HT1080 (cell line): Measurements from ENCODE around the gene DNALI1. TPM values are rescaled to one million over a fixed set of nuclear protein-coding genes. Genes with fewer than 3 reads are reported as not detected.
"Not testable (repeated sequence)": the region's sequence is repeated elsewhere in the genome, so short reads cannot be mapped to it uniquely, and the experiment has no call there.

Source experiments
- DNase-seq: peaks from one replicate; pipeline ENCODE4 v3.0.0-alpha.2; 2015; ENCODE audit warnings: low read depth
- total RNA-seq: library from RNA; depleted of rRNA; stranded (reverse); fragments of >200 nt; shearing (Covaris generic); gene quantifications from 2 replicates; pipeline ENCODE4 v1.2.3, GENCODE V29; 2014

The DNALI1 gene
- total RNA-seq, 1 experiment from 2014 or later = not detected

DNA sequence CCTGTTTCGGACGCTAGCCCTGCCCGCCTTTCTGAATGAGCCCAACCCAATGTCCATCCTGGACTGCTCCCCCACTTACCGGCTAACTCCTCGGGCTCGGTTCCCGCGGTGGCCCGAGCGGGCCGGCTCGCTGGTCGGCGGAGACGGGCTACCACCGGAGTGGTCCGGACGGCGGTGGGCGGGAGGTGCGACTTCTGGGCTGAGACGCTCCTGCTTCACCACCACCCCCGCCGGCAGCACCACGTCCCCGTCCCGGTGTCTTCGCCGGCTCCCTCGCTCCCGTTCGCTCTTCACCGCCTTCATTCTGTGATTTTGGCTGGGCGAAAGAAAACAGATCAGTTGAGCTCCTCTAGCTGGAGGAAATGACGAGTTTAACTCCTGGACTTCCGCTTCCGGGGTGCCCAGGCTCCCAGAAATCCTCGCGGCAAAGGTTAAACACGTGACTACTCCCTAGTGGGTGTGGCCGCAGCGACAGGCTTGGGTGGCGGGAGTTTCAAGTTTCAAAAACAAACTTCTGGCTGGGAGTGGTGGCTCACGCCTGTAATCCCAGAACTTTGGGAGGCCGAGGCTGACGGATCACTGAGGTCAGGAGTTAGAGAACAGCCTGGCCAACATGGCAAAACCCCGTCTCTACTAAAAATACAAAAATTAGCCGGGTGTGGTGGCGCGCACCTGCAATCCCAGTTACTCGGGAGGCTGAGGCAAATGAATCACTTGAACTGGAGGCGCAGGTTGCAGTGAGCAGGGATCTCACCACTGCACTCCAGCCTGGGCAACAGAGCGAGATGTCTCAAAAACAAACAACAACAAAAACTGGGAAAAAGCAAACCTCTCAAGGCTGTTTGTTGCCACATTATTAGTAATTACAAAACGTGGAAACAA lies 2.6 kb upstream of the DNALI1 start, which contains the start of gene SNIP1:
SNIP1 (minus strand) TSS at position 367 of the 882 bp plus-strand sequence; CDS start at position 303, 64 bp downstream.
- DNase-seq = peak; percentile 87

DNA sequence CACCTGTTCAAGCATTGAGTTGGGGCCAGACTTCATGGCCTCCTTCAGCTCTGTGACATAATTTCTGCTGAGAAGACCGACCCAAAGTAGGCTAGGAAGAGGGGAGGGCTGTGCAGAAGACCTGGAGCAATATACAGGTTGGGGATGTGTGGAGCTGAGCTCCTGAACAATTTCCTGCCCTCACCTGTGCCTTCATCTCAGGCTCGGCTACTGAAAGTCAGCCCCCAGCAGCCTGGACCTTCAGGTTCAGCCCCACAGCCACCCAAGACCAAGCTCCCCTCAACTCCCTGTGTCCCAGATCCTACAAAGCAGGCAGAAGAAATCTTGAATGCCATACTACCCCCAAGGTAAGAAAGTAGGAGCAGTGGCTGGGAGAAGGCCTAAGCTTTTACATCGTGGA lies 662 bp downstream of the DNALI1 start:
- DNase-seq = no peak

DNA sequence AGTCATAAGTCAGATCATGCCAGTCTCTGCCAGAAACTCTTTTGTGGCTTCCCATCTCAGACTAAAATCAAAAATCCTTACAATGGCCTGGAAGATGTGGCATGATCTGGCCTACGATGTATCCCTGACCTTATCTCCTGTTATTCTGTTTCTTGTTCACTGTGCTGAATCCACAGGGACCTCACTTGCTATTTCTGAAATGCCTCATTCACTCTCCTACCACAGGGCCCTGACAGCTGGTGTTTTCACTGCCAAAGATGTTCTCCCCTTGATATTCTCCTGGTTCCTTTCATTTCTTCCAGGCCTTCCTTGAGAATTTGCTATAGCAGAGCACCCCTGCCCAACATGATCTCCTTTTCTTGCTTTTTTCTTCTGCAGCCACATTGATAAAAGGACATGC lies 1.7 kb downstream of the DNALI1 start:
- no peak for DNase-seq

DNA sequence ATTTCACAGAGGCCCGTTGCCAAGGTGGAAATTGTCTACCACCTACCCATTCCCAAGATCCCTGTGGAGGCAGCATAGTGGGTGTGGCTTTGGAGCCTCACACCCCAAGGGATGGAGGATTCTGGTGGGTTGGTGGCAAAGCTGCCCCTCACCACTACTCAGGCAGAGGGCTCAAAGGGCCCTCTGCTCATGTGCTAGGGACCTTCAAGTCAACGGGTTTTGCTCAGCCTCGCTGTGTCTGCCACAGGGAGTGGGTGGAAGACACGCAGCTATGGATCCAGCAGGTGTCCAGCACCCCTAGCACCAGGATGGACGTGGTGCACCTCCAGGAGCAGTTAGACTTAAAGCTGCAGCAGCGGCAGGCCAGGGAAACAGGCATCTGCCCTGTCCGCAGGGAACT lies 2.3 kb downstream of the DNALI1 start:
- no peak for DNase-seq

DNA sequence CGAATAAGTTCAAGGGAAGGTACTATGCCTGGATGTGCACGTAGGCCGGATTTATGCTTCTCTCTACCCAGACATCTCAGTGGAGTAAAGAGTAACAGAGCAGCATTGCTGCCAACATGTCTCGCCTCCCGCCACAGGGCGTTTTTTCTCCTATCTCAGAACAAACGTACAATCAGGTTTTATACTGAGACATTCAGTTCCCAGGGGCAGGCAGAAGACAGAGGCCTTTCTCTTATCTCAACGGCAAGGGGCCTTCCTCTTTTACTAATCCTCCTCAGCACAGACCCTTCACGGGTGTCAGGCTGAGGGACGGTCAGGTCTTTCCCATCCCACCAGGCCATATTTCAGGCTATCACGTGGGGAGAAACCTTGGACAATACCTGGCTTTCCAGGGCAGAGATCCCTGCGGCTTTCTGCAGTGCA lies 3.2 kb downstream of the DNALI1 start:
- DNase-seq = not testable (repeated sequence)

DNA sequence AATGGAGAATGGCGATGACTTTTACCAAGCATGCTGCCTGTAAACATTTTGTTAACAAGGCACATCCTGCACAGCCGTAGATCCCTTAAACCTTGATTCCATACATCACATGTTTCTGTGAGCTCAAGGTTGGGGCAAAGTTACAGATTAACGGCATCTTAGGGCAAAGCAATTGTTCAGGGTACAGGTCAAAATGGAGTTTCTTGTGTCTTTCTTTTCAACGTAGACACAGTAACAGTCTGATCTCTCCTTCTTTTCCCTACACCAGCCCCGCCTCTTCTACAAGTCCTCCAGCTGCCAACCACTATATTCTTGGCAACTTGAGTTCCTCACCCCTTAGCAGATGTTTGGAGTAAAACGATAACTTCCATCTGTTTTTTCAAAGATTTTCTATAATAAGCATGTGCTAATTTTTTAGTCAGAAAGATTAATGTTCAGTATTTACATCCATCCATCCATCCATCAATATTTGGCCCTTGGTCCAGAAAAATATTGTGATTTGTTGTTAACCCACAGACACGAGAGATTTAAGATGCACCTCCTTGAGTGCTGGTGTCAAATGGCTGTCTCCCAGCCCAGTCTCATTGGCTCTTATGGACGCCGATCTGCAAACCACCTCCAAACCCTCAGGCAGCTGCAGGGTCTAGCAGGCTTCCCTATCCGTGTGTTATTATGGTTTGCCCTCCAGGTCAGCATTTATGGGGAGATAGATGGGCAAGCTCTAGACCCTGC lies 3.8 kb downstream of the DNALI1 start:
- no peak for DNase-seq

DNA sequence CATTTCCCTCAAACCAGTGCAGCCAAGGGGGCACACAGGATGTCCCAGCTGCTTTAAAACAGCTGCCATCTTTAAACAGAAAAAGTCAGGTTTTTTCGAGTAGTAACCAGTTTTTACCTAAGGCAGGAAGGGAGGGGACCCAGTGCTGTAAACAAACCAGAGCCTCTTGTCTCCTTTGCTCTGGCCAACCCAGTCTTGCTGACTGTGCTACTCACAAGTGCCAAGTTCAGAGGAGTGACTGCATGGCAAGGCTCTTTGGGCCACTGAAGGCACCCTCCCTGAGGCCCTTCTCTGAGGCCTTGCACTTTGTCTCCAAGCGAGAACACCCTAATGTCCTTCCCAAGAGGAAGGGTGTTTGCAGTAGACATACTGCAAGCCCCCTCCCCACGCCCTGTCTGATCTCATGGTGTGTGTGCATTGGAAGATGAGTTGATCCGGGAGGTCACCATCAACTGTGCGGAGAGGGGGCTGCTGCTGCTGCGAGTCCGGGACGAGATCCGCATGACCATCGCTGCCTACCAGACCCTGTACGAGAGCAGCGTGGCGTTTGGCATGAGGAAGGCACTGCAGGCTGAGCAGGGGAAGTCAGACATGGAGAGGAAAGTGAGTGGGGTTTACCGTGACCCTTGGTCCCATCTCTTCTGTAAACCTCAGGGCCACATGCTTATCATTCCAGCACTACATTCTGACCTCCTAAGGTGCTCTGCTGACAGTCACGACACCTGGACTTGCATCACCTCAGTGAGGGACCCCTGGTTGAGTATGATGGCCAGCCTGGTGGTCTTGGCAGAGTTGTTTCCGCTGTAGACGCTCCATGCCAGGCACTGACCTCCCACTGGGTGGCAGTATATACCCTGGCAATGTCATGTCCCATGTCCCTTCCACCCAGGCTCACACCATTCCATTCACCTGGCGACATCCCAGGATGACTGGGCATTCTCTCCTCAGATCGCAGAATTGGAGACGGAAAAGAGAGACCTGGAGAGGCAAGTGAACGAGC lies 4.7 kb downstream of the DNALI1 start:
- DNase-seq = peak; percentile 52

DNA sequence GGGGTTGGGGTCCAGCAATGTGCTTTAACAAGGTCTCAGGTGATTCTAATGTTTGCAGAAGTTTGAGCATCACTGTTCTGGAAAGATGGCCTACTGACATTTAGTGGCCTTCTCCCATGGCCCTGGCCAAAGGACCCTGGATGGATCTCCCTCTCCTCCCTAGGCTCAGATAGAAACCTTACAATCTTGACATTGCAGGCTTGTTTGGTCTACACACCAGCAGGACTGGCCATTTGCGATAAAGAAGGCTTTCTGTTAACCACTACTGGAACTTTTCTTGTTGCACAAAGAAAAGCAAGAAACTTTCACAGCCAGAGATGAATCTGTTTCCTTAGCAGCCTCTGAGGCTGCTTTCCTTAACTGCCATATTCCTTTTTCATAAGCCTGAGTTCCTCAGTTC lies 6.2 kb downstream of the DNALI1 start:
- no peak for DNase-seq

DNA sequence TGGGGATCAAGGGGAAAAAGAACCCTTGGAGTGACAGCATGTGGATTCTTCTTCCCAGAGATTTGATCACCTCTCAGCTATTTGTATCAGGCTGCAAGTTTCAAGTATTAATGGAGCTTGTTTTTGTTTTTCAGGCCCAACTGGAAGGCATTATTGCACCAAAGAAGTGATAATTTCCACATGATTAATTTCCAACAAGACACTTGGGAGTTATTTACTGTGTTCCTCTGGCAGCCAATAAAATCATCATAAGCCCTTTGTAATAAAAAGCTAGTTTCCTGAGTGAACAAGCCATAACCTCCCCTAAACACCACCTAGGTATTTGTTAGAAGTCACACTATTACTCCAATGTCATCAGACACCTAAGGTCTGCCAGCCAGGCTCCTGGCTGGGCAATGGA lies 8.2 kb downstream of the DNALI1 start:
- DNase-seq = no peak

DNA sequence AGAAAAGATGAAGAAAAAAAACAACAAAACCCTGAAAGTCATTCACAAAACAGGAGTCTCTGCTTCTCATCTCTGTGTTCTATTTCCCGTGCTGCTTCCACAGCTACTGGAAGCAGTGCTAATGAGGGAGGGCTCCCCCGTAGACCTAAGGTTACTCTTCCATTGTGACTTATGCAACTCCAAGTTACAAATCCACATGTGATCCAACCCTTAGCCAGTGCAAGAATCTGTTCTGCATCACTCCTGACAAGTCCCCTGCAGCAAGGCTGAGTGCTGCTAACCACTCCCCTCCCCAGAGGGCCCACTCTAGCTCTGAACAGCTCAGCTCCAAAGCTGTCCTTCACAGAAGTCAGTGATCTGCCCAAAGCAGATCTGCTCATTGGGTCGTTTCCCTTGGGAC lies 10.3 kb downstream of the DNALI1 start:
- no peak for DNase-seq

DNA sequence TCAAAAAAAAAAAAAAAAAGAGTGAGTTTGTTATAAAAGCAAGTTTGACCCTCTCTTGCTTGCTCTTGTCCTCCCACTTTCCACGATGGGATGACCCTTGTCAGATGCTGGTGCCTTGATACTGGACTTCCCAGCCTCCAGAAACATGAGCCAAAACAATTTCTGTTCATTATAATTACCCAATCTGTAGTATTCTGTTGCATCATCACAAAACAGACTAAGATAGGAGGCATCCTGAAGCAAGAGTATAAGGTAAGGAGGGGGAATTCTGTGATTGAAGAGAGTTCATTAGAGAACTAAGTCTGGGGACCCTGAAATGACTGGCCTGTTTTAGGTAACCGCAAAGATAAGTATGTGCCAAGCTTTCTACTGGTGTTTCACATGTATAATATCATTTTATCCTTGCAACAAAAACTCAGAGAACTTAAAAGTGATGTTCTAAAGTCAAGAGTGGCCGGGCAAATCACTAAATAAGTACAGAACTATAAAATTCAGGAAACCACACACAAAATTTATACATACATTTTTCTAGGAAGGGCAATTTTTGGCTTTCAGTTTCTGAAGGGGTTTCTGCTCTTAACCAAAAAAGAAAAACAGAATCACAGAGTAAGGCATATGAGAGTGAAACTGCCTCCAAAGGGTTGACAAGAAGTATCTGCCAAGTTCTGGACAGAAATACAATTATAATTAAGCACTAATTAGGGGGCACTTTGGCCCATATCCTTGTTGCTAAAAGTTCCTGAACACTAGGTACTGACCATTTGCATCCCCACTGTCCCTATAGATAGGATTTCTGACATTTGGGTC lies 14.0 kb downstream of the DNALI1 start:
- no peak for DNase-seq

DNA sequence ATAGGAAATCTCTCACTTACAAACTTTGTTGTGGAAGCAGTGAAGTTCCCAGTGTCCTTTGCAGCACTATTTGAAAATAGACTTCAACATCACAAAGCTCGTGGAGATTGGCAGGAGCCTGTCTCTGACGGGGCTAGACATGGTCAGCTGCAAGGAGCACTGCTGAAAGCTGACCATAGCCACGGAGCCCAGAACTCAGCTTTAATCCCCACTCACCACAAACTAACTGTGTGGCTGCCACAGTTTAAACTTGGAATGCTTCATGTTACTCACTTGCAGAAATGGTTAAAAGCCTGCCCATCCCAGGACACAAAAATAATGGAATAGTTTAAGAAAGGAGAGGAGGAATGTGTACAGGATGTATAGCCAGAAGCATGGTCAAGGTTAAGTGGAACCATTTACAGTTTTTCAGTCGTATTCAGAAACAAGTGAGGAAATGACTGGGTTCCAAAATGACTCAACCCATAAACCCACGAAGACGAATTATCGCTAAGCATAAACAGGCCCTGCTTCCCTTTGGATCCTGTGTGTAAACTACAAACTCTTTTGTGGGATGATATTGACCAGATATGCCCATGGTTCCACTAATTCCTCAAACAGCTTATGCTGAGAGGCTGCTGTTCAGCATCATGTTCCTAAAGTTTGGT lies 18.2 kb downstream of the DNALI1 start:
- DNase-seq = peak; percentile 81

DNA sequence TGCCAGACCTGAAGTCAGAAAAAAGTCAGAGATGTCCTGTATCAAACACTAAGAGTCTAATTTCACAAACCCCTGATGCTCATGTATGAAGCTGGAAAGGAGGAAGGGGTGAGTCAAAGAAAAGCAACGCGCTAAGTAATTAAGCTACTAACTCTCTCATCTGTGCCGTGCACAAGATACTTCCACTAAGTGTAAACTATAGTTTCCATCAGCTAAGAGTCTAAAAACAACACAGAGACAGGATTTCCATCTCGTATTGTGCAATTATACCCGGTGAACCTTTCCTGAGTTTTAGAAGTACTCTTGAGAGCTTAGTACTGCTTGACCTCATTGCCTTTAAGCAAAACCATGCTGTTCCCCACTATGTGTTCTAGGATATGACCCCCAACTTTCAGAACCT lies 19.0 kb downstream of the DNALI1 start:
- no peak for DNase-seq

DNA sequence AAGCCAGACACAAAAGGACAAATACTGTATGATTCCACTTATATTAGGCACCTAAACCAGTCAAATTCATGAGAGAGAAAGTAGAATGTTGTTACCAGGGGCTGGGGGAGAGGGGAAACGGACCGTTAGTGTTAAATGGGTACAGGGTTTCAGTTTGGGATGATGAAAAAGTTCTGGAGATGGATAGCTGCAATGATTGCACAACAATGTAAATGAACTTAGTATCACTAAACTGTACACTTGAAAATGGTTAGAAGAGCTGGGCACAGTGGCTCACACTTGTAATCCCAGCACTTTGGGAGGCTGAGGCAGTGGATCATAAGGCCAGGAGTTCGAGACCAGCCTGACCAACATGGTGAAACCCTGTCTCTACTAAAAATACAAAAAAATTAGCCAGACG lies 27.8 kb downstream of the DNALI1 start:
- DNase-seq = not testable (repeated sequence)

DNA sequence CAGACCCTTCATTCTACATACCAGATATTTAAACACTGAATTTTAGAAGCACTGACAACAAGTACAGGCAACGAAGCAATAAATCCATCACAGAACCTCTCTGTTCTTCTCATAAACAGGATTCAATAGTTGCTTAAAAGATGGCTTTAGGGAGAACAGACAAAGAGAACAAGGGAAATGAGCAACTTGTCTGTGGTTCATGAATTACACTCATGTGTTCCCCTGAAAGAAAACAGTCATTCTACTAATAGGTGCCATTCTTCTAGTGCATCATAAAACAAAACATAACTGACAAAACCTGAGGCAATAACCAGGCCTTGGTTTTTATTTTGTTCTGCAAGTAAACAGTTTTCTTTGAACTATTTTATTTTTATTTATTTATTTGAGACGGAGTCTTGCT lies 32.2 kb downstream of the DNALI1 start:
- no peak for DNase-seq

DNA sequence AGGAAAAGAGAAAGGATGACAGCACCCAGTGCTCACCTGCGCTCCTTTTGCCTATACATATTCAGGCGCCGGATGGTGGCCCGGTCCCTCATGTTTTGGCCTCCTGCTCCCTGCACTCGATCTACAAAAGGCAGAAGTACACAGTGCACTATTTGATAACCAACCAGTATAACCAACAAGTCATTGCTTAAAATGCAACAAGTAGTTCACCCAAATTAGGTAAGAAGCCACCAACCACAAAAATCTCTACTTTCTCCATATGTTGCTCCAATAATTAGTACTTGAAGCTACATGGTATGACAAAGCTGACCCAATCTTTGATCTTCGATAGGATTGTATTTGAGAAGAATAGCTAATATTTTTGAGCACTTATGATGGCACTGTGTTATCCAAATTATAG lies 37.0 kb downstream of the DNALI1 start:
- DNase-seq = no peak

DNA sequence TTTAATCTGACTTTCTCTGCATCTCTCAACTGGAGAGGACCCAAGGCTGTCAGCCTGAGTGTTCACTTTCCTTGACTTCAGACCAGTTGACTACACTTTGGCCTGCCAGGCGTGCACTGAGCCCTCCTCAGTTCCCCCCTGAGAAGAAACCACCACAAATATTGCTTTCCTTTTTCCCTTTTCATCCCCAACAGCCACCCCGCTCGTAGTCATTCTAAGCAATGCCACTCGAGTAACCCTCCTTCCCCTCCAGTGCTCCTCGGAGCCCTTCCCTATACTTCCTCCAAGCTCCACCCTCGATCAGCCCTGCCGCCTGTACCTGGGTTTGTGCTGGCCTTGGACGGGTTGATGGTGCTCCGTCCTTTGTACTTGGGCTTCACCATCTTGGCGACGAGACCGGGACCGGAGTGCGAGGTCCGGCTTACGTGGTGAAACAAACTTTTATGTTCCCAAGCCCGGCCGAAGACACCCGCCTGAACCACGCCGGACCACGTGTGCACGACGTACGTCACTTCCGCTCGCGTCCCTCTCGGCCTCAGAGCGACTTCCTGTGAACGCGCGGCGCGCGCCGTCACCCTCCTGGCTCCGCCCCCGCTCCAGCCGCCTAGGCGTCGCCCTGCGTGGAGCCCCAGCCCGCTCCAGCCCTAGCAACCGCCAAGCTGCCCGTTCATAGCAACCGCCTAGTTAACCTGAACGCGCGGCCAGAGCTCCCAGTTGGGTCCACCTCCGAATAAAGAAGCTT lies 38.9 kb downstream of the DNALI1 start, which contains the start of gene GNL2:
GNL2 (minus strand) TSS at position 498 of the 742 bp plus-strand sequence; CDS start at position 383, 115 bp downstream.
- DNase-seq = peak; percentile 94

DNA sequence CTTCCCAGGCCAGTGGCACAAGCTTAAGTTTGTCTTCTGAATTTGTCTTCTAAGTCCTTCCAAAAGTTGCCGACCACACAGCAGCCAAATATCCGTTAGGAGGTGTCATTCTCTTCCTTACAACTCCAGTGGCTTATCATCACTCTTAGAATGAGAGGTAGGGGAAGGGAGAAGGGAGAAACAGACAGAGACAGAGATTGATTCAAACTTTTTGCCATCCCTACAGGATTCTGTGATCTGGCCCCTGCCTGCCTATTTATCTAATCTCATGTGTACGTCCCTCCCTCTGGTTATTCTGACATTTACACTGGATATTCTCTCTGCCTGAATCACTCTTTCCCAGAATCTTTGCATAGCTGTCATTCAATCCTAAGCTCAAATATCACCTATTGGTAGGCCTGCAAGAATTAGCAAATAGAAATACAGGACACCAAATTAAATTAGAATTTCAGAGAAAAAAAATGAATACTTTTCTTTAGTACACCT lies 39.5 kb downstream of the DNALI1 start:
- no peak for DNase-seq

DNA sequence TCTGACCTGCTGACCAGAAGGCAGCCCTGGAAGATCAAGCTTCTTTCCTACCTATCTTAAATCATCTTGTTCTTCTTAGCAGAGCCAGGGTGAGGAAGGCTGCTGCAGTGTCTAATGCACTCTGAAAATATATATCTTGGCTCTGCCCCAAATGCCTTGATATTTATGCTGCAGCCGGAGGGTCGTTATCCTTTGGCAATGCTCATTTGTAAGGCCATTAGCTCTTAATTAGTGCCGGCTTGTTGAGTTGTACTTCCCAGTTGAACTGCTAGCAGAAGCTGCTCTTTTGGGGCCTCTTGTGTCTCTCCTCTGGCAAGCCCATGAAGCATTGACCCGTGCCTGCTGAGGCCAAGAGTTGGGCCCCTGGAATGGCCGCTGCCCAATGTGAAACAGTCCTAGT lies 43.2 kb downstream of the DNALI1 start:
- no peak for DNase-seq
